Stimulated activated CD8-positive, alpha-beta memory T cell treated with anti-CD3 and anti-CD28 coated beads, Interleukin-4, amount 100 ng/mL, for 4 hours (primary cell): ENCODE measurements around the gene NBEA.

Experiments used
- DNase-seq, 2 donors: peaks; one replicate each; pipeline ENCODE4 v3.0.0-alpha.2; 2020; ENCODE audit warnings: low read depth in 2 of 2, low spot score in 1 of 2

NBEA gene

DNA sequence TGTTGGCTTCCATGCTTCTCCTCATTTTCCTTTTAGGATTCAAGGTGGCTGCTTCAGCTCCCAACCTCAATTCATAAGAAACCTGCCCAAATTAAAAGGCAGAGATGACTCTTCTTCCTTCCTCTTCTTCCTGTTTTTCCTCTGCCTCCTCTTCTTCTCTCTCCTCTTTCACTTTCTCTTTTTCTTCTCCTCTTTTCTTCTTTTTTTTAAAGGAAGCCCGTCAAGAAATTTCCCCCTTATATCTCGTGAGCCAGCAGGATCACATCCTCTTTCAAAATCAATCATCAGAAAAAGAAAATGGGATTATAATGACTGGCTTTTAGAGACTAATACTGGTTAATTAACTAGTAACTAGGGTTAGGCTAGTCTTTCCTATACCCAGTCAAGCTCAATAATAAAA, 220.3 kb downstream of the NBEA start:
- no peak for DNase-seq

GRCh38 chr13:35163674-35164073, 221.6 kb downstream of the NBEA start:
- no peak for DNase-seq

DNA sequence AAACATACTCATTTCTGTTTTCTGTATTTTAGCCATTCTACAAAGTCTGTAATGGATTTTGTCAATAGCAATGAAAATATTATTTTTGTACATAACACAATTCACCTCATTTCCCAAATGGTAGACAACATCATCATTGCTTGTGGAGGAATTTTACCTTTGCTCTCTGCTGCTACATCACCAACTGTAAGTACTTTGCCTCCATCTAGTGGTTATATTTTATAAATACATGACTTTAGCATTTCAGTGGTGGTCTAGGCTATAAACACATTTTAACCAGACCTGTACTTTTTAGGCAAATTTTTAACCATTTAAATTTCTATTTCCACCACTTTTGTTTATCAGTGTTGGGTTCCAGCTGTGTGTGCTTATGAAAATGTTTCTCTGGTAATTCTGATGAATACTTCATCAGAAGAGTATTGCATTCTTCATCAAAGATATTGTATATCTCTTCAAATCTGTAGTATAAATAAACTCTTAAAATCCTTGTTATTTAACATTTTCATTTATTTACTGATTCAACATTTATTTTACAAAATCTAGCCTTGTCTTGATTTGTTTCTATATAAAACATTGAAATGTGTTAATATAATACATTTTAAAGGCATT, 222.4 kb downstream of the NBEA start:
- DNase-seq, result no peak

GRCh38 chr13:35165205-35165604, 223.1 kb downstream of the NBEA start:
- no peak for DNase-seq

GRCh38 chr13:35179494-35179893, 237.4 kb downstream of the NBEA start:
- no peak for DNase-seq

DNA sequence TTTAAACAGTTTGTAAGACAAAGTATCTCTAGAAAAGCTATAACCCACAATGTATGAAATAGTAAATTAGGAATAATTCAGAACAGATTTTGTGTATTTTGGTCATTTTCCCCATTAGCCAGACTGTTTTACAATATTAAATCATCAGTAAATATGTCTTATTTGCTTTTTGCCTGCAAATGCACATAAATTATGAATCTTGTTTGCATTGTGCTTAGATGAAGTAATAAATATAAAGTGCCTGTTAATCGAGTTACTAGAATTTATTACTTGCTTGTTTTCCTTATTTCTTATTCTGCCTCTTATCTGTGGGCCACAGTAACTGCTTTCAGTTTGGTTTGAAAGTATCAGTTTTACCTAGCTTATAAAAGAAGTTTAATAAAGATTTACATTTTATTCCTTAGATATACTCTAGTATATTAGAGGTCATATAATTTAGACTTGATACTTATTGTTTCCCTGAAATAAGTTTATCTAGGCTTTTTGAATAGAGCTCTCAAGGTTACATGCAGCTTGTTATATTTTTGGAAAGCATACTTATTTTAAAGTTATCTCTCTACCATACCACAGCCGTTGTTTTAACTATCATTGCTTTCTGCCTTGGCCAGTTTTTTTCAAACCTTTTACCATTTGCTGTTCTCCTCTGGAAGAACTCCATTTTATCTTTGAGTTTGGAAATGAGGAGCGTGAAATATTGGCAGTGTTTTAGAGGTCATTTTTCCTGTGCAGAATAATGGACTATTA, 238.0 kb downstream of the NBEA start:
- no peak for DNase-seq

DNA sequence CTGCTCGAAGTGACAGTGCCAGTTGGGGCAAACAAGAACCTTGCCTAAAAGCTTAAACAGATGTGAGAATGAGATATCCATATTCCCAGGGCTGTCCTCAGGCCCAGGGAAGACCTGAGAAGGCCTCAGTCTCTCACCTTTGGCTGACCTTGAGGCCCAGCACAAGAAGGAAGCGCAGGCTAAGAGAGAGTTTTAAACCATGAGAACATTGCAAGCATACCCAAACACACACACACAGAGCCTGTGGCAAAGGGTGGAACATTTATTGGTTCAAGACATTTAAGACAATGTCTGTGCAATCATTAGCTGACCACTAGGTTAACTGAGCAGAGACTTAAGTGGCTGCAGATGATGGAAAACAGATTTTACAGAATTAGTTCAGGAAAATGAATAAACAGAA, 248.2 kb downstream of the NBEA start:
- no peak for DNase-seq

- no peak for DNase-seq
These were observed 249.8 kb downstream of the NBEA start for GRCh38 chr13:35191883-35192282.

- DNase-seq, result no peak
These were observed 256.6 kb downstream of the NBEA start for GRCh38 chr13:35198613-35199200.

DNA sequence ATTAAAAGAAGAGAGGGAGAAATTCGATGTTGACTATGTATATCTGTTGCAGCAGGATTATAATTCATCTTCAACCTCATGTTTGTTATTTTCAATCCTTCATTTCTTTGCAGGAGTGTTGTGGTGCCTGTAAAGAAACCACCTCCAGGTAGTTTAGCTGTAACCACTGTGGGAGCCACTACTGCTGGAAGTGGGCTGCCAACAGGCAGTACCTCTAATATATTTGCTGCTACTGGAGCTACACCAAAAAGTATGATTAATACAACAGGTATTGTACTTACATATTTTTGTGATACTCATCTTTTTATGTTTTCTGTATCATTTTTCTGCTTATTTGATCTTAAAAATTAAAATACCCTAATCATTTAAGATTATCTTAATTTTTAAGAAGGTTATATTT, 266.5 kb downstream of the NBEA start:
- no peak for DNase-seq

DNA sequence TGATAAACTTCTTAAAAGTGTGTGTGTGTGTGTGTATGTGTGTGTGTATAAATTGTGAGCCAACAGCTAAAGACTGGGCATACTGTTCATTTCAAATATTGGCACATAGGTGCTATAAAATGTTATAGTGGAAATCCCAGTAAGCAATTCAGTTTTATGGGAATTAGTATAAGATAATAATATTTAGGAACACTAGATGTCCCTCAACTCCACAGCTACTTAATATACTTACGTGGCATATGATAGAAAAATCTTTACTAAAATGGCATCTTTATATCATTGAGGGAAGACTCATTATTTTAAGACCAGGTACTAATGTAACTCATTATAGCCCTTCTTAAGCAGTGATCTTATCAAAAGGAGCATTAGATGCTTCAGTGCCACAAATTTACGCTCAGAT, 268.2 kb downstream of the NBEA start:
- no peak for DNase-seq

- no peak for DNase-seq
These were observed 269.9 kb downstream of the NBEA start for GRCh38 chr13:35211949-35212348.

GRCh38 chr13:35213911-35214310, 271.8 kb downstream of the NBEA start:
- no peak for DNase-seq

GRCh38 chr13:35216131-35216530, 274.1 kb downstream of the NBEA start:
- no peak for DNase-seq

DNA sequence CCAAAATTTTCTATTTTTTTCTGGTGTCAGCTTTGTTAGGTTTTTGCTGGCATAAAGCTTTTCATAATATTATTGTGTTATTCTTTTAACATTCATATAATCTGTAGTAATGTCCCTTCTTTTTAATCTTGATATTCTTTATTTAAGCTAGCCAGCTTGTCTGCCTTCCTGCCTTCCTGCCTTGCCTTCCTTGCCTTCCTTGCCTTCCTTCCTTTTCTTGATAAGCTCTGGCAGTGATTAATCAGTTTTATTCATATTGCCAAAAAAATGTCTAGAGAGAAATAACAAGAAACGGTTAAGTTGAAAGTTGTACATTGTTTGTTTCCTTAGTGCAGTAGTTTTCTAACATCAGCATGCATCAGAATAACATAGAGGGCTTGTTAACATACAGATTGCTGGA, 277.0 kb downstream of the NBEA start:
- DNase-seq, result no peak

DNA sequence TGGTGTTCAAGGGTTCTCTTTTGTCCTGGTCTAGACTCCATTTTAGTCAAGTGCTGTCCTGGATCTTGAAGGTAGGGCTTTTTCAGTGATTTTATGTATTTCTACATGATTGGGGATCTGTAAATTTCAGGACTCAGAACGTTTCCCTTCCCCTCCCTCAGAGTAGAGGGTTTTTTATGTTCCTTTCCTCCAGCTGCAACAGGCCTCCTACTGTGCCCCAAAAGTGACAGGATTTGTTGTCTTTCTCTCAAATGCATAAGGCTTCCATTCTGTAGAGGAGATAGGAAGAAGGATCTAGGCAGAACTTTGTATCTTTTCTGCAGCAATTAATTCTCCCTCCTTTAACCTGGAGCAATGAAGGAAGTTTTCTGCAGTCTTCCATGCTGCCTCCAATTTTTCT, 283.1 kb downstream of the NBEA start:
- no peak for DNase-seq

GRCh38 chr13:35225582-35225981, 283.5 kb downstream of the NBEA start:
- no peak for DNase-seq

- no peak for DNase-seq
These were observed 286.5 kb downstream of the NBEA start for GRCh38 chr13:35228536-35228935.

DNA sequence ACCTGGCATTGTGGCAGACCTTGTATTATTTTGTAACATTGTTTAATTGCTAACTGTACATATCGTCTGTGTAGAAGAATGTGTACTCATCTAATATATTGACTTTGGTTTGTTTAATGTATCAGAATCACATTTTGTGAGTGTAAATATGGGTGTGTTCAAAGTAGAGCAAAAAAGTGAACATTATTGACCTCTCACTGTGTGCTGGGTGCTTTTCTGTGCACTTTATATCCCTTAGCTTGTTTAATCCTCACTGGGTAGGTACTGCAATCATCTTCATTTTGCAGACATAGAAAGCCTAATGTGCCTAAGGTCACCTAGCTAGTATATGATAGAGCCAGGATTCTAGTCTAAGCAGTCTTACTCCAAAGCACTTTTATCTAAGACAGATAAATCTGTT, 289.4 kb downstream of the NBEA start:
- DNase-seq, result no peak

DNA sequence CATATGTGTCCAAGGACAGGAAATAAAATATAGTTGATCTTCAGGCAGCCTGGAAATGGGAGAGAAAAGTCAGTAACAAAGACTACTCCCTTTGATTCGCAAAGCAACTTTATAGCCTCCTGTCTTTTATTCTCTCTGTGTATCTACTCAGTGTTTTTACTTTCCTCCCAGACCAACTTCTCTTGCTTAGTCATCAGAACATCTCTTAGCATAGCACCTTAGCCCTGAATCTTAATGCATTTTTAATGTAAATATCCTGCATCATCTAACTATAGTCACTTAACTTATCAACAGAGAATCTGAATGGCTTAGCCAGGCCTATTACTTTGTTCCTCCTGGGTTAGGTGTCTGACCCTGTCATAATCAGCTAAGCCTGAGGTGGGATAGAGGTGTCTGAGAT, 296.2 kb downstream of the NBEA start:
- DNase-seq, result no peak

DNA sequence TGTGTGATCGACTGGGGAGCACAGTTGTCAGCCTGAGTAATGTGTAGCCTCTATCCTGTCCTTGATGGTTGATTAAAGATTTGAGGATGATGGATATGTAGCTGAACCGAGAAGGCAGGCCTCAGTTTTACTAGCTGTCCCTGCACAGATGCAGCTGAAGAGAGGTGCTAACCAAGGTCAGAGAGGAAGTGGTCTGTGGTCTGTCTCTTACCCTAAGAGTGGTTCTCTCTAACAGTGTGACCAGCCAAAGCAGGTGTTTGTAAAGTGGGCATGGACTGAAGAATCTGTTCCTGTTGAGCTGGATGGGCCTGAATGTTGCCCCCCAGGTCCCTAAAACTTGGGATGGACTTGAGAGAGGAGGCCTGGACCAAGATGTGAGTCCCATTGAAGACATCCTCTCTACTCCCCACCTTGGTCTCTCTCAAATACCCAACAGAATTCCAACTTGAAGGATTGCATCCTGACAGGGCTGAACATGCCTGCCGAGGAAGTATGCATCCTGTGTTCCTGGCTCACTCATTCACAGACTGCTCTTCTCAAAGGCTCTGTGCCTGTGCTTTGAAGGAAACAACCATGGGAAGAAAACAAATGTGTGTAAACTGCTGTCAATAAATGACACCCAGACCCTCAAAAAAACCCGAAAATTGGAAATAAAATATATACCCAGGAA, 310.6 kb downstream of the NBEA start:
- no peak for DNase-seq

DNA sequence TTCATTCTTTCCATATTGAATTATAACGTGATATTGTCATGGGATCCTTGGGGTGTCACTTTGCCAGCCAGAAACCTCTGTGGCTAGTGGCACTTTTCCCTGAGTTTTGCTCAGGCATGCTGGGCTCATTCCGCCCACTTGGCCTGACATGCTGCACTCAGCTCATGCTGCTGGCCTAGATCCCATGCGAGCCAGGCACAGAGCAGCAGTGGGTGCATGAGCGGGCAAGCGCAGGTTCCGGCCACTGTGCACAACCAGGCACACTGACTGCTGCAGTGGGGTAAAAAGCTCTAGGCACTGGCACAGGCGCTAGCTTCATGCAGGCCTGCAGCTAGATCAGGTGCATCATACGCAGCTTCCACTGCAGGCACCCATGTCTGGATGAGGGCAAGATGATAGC, 313.2 kb downstream of the NBEA start:
- no peak for DNase-seq
